ENCODE data around the gene PRG3.
"Not testable (repeated sequence)": the region's sequence is repeated elsewhere in the genome, so short reads cannot be mapped to it uniquely, and the experiment has no call there.

DNA sequence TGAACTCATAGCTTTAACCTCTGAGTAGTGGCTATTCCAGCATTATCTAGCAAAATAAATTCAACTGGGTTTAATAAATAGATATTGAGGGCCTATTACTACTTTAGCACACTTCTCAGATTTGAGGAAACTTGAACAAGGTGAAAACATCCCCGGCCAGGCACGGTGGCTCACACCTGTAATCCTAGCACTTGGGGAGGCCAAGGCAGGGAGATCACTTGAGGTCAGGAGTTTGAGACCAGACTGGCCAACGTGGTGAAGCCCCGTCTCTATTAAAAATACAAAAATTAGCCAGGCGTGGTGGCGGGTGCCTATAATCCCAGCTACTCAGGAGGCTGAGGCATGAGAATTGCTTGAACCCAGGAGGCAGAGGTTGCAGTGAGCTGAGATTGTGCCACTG, 44.1 kb downstream of the PRG3 start:
- TF ChIP-seq CTCF (conservative IDR thresholded peaks at IDR 0.05; ENCODE audit: low read depth, low read length); EZH2phosphoT487 (IDR thresholded peaks at IDR 0.05; ENCODE audit: borderline replicate concordance, low read length); EZH2 (IDR thresholded peaks at IDR 0.05; ENCODE audit: low read length, unreplicated experiment): not testable (repeated sequence)
